ENCODE data around the gene SUGCT.

The SUGCT gene

DNA sequence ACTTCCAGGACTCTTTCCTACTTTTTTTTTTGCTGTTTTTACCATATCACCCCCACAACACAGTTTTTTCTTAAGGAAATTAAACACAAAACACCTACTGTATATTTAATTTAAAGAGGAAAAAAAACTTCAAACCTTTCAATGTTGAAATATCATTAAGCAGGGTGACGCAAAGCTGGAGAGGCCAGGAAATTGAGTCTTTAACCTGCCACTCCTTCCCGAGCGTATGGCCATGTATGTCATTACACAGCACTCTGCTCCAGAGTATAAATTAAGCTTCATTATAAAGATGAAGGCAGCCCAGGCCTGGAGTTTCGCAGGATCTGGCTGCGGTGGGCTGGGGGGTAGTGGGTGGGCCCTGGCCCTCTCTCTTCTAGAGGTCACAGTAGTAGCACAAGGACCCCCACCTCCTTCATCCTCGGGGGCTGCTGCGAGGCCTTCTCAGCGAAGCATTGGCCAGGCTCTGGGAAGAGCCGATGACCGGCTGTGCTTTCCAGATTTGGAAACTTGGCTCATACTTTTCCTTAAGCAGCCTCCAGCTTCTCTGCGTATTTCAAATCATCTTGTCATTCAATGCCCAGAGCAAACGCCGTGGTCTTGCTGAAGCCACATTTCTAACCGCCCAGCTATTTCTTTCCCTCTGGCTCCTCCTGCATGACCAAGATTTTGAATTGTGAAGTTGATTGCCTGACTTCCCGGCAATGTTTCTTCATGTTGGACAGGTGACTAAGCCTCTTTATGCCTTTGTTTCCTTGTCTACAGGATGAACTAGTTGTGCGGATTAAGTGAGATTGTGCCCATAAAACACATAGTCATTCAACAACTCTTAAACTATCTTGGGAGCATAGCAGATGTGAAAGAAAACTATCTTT is 765.1 kb downstream of the SUGCT start:
- no peaks in the 10 kb centered on the region for H3K36me3 ChIP-seq

DNA sequence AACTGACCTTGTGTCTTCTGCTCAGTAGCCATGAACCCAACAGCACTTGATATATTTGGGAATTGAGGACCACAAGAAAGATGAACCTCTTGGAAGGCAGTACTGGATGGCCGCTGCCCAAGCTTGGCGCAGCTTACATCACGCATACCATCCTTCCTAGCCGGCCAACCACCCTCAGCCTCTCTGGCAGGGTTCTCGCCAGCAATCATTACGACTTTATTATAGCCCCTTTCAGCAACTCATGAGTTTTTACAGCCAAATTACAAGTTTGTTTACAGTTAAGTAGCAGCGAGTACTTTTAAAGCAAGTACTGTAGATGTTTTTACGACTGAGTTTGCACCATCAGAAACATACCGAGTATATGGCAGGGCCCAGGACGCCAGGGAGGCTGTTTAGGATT is 769.1 kb downstream of the SUGCT start:
- Histone ChIP-seq H3K27ac (no peak overlapping the region), H3K9me3 (ENCODE audit: severe bottlenecking) (no peaks in the 10 kb centered on the region), H3K4me3 (ENCODE audit: low read depth, low read length) (no peak overlapping the region), H3K36me3 (no peaks in the 10 kb centered on the region), H3K27me3 (ENCODE audit: insufficient read depth, low read depth, severe bottlenecking) (no peaks in the 10 kb centered on the region)
- TF ChIP-seq, protein P1, sequence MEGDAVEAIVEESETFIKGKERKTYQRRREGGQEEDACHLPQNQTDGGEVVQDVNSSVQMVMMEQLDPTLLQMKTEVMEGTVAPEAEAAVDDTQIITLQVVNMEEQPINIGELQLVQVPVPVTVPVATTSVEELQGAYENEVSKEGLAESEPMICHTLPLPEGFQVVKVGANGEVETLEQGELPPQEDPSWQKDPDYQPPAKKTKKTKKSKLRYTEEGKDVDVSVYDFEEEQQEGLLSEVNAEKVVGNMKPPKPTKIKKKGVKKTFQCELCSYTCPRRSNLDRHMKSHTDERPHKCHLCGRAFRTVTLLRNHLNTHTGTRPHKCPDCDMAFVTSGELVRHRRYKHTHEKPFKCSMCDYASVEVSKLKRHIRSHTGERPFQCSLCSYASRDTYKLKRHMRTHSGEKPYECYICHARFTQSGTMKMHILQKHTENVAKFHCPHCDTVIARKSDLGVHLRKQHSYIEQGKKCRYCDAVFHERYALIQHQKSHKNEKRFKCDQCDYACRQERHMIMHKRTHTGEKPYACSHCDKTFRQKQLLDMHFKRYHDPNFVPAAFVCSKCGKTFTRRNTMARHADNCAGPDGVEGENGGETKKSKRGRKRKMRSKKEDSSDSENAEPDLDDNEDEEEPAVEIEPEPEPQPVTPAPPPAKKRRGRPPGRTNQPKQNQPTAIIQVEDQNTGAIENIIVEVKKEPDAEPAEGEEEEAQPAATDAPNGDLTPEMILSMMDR (IDR thresholded peaks at IDR 0.05; ENCODE audit: low read depth, low read length): no peak
- no peak for DNase-seq

More for the DNA sequence above, 765.1 kb downstream of the SUGCT start:
- no peaks in the 10 kb centered on the region for H3K9me3 ChIP-seq (ENCODE audit: severe bottlenecking)
- no peak for DNase-seq
- H3K27me3 ChIP-seq (ENCODE audit: insufficient read depth, low read depth, severe bottlenecking): no peaks in the 10 kb centered on the region
- no peak overlapping the region for H3K4me3 ChIP-seq (ENCODE audit: low read depth, low read length)
- H3K27ac ChIP-seq: no peak overlapping the region
- TF ChIP-seq, protein P1 (IDR thresholded peaks at IDR 0.05; ENCODE audit: low read depth, low read length): no peak

DNA sequence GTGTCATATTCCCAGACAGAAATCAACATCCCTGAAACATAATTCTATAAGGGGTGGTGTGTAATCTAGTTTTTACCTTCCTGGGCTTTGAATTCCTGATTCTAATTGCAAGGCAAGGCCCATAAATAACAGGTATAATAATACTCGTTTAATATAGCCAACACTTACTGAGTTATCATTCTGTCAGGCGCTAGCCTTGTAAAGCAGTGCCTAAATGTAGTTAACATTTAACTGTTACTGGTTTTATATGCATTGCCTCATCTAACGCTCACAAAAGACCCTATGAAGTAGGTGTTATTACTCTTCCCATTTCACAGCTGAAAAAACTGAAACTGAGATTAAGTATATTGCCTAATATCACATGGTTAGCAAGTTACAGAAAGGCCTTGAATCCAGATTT is 772.5 kb downstream of the SUGCT start:
- no peaks in the 10 kb centered on the region for H3K9me3 ChIP-seq (ENCODE audit: severe bottlenecking)
- no peak overlapping the region for H3K4me3 ChIP-seq (ENCODE audit: low read depth, low read length)
- no peak overlapping the region for H3K27ac ChIP-seq
- no peaks in the 10 kb centered on the region for H3K27me3 ChIP-seq (ENCODE audit: insufficient read depth, low read depth, severe bottlenecking)
- no peak for DNase-seq
- no peaks in the 10 kb centered on the region for H3K36me3 ChIP-seq
- TF ChIP-seq, protein P1 (IDR thresholded peaks at IDR 0.05; ENCODE audit: low read depth, low read length): no peak

DNA sequence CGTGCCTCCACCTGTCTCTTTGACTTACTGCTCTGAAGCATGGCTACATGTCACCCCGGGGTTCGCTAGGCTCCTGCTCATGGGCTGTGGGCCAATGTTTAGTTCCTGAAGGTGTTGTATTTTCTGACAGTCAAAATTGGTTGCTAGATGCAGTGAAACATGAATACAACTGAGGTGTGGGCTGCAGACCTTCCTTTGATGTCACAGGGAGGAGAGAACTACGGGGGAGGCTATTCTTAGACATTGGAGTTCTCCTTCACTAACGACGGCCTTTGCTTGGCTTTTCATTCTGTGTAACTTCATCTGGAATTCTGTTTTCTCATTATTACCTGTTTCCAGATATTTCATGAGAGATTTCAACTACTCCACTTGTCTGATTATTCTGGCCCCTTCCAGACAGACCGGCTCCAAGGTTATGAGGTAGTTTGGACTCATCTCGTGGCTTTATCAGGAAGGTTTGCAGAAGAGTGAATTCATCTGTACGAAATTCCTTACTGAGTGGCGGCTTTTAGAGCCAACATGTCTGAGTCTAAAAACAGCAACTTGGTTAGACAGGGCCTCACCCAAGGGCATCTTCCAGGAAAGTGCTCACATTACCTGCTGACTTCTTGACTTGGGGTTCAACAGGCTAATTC is 774.7 kb downstream of the SUGCT start:
- H3K27ac ChIP-seq: no peak overlapping the region
- TF ChIP-seq, protein P1 (IDR thresholded peaks at IDR 0.05; ENCODE audit: low read depth, low read length): no peak

More for the DNA sequence above, 774.7 kb downstream of the SUGCT start:
- Histone ChIP-seq H3K36me3 (no peaks in the 10 kb centered on the region), H3K4me3 (ENCODE audit: low read depth, low read length) (no peak overlapping the region), H3K9me3 (ENCODE audit: severe bottlenecking) (no peaks in the 10 kb centered on the region), H3K27me3 (ENCODE audit: insufficient read depth, low read depth, severe bottlenecking) (no peaks in the 10 kb centered on the region)
- DNase-seq: no peak

Data from WERI-Rb-1 (cell line).